ENCODE measurements around the gene IGFBPL1. TPM values are rescaled to one million over a fixed set of nuclear protein-coding genes. Genes with fewer than 3 reads are reported as not detected.
A peak's percentile ranks its signal among the peaks of the same experiment; 100 is the strongest.

The IGFBPL1 gene
- total and polyA plus RNA-seq, 2 of the 13 experiments (the other 11 are each of a cell fraction or from before 2014, with no cell fraction given): 0.24 TPM; not detected in 1

- TF ChIP-seq PRDM10 (CRISPR knock-in tag; IDR thresholded peaks at IDR 0.05; ENCODE audit: low read depth): peak; percentile 67; the same call in 1 of the 2 replicates
- peak; percentile 97 for TF ChIP-seq GATAD2A (CRISPR knock-in tag; IDR thresholded peaks at IDR 0.05)
- TF ChIP-seq ZNF451 (CRISPR knock-in tag; IDR thresholded peaks at IDR 0.05): 0 out of 2 replicates have a peak, but pooled peaks have one; percentile 44
- peak; percentile 57; the same call in 1 of the 2 replicates for TF ChIP-seq SPEN (CRISPR knock-in tag; IDR thresholded peaks at IDR 0.05; ENCODE audit: low read depth)
- no peak; the same call in 1 of the 2 replicates for TF ChIP-seq EHMT2 (IDR thresholded peaks at IDR 0.05; ENCODE audit: borderline replicate concordance, low read depth, low read length)
- peak; percentile 87 for TF ChIP-seq PITX1 (CRISPR knock-in tag; IDR thresholded peaks at IDR 0.05)
- peak; percentile 61 for TF ChIP-seq ESRRA (CRISPR knock-in tag; IDR thresholded peaks at IDR 0.05; ENCODE audit: low read depth)
- TF ChIP-seq PHF8 (CRISPR knock-in tag; IDR thresholded peaks at IDR 0.05): no peak
- TF ChIP-seq REST (IDR thresholded peaks at IDR 0.05; ENCODE audit: borderline replicate concordance in 1 of 2, low read depth in 1 of 2, low read length in 2 of 2): peak in 1 of 2 experiments; percentile 51; a peak in 2 of 4 replicates
- no peak; the same call in none of the 2 replicates for TF ChIP-seq DRAP1 (CRISPR knock-in tag; IDR thresholded peaks at IDR 0.05)
- TF ChIP-seq NFE2L2 (IDR thresholded peaks at IDR 0.05; ENCODE audit: low read length): peak; percentile 79
- TF ChIP-seq XBP1 (CRISPR knock-in tag; IDR thresholded peaks at IDR 0.05): 0 out of 2 replicates have a peak, but pooled peaks have one; percentile 59
- TF ChIP-seq ZFP36L1 (CRISPR knock-in tag; IDR thresholded peaks at IDR 0.05): no peak
- TF ChIP-seq DPF2 (CRISPR knock-in tag; IDR thresholded peaks at IDR 0.05; ENCODE audit: borderline replicate concordance, low read depth): peak; percentile 87; the same call in 1 of the 2 replicates
- TF ChIP-seq YY1 (IDR thresholded peaks at IDR 0.05; ENCODE audit: insufficient read depth, insufficient replicate concordance, low read depth, low read length): peak; percentile 23
- TF ChIP-seq ZNF33B (CRISPR knock-in tag; IDR thresholded peaks at IDR 0.05): no peak
- TF ChIP-seq ZBTB10 (CRISPR knock-in tag; IDR thresholded peaks at IDR 0.05; ENCODE audit: borderline replicate concordance): peak; percentile 97
- no peak for TF ChIP-seq TOPORS (CRISPR knock-in tag; IDR thresholded peaks at IDR 0.05)
- TF ChIP-seq REL (CRISPR knock-in tag; conservative IDR thresholded peaks at IDR 0.05): no peak
Observed at GRCh38 chr9:38380872-38381534, 43.3 kb downstream of the IGFBPL1 start (continued).

All from HepG2 (cell line).